ENCODE data around the gene SSTR3. TPM values are rescaled to one million over a fixed set of nuclear protein-coding genes. Genes with fewer than 3 reads are reported as not detected.
A peak's percentile ranks its signal among the peaks of the same experiment; 100 is the strongest.

The SSTR3 gene
- total and polyA plus RNA-seq, 2 of the 13 experiments (the other 11 are each of a cell fraction or from before 2014, with no cell fraction given), result 0.08 to 0.64 TPM

DNA sequence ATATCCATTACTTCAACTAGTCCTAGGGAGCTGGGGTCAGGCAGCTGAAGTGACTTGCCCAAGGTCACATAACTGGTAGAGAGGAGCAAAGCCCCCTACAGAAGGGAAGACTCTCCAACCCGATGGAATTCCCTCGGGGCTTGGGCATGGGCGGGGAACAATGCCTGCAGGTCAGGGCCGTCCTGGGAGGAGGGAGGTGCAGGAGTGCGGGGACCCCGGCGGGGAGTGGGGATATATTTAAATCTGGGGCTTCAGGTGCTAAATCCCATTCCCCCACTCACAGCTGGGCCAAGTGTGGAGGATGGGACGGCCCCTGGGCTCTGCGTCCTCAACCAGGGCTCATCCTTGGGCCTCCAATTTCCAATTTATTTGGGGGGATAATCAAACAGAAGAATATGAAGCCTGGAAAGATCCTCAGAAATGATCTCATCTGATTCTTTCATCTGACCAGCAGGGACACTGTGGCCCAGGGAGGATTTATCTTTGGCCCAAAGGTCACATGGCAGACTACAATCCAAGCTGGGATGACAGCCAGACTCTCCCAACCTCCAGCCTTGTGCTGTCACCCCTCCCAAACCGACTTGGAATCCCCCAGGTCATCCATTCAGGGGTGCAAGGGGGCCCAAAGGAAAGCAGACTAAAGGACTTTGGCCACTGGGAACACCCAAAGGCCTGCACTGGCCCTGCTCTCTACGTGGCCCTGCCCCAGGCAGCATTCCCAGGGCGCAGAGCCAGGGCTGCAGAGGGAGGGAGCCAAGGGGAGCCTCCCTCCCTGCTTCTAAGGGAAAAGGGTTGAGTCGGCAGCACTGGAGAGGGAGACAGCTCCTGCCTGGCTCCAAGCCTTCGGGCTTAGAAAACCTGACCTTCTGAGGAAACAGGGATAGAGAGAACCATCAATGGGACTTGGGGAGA lies 15.5 kb downstream of the SSTR3 start (continued):
- TF ChIP-seq, protein P1, sequence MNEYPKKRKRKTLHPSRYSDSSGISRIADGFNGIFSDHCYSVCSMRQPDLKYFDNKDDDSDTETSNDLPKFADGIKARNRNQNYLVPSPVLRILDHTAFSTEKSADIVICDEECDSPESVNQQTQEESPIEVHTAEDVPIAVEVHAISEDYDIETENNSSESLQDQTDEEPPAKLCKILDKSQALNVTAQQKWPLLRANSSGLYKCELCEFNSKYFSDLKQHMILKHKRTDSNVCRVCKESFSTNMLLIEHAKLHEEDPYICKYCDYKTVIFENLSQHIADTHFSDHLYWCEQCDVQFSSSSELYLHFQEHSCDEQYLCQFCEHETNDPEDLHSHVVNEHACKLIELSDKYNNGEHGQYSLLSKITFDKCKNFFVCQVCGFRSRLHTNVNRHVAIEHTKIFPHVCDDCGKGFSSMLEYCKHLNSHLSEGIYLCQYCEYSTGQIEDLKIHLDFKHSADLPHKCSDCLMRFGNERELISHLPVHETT (CRISPR knock-in tag; conservative IDR thresholded peaks at IDR 0.05), result no peak
- peak; percentile 38; the same call in 1 of the 2 replicates for TF ChIP-seq CREM (IDR thresholded peaks at IDR 0.05)
- TF ChIP-seq CREM (CRISPR knock-in tag; IDR thresholded peaks at IDR 0.05), result no peak
- TF ChIP-seq YEATS4 (CRISPR knock-in tag; IDR thresholded peaks at IDR 0.05; ENCODE audit: borderline replicate concordance), result peak; percentile 16; the same call in 1 of the 2 replicates
- TF ChIP-seq ZNF496 (CRISPR knock-in tag; IDR thresholded peaks at IDR 0.05; ENCODE audit: insufficient replicate concordance), result no peak
- TF ChIP-seq ZNF782 (CRISPR knock-in tag; IDR thresholded peaks at IDR 0.05; ENCODE audit: borderline replicate concordance), result no peak
- TF ChIP-seq, protein P2, sequence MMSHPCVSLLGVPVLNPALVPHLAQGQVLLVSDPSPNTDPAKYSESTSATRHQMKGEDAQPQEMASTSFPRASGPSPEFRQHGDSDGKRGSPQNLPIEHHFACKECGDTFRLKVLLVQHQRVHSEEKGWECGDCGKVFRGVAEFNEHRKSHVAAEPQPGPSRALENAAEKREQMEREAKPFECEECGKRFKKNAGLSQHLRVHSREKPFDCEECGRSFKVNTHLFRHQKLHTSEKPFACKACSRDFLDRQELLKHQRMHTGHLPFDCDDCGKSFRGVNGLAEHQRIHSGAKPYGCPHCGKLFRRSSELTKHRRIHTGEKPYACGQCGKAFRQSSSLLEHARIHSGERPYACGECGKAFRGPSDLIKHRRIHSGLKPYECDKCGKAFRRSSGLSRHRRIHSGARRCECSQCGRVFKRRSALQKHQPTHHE (CRISPR knock-in tag; IDR thresholded peaks at IDR 0.05; ENCODE audit: borderline replicate concordance), result no peak
- TF ChIP-seq, protein P3, sequence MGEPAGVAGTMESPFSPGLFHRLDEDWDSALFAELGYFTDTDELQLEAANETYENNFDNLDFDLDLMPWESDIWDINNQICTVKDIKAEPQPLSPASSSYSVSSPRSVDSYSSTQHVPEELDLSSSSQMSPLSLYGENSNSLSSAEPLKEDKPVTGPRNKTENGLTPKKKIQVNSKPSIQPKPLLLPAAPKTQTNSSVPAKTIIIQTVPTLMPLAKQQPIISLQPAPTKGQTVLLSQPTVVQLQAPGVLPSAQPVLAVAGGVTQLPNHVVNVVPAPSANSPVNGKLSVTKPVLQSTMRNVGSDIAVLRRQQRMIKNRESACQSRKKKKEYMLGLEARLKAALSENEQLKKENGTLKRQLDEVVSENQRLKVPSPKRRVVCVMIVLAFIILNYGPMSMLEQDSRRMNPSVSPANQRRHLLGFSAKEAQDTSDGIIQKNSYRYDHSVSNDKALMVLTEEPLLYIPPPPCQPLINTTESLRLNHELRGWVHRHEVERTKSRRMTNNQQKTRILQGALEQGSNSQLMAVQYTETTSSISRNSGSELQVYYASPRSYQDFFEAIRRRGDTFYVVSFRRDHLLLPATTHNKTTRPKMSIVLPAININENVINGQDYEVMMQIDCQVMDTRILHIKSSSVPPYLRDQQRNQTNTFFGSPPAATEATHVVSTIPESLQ (CRISPR knock-in tag; conservative IDR thresholded peaks at IDR 0.05), result no peak
- TF ChIP-seq, protein P4, sequence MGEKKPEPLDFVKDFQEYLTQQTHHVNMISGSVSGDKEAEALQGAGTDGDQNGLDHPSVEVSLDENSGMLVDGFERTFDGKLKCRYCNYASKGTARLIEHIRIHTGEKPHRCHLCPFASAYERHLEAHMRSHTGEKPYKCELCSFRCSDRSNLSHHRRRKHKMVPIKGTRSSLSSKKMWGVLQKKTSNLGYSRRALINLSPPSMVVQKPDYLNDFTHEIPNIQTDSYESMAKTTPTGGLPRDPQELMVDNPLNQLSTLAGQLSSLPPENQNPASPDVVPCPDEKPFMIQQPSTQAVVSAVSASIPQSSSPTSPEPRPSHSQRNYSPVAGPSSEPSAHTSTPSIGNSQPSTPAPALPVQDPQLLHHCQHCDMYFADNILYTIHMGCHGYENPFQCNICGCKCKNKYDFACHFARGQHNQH (CRISPR knock-in tag; IDR thresholded peaks at IDR 0.05), result no peak; the same call in 1 of the 2 replicates
- no peak for TF ChIP-seq NFE2L1 (CRISPR knock-in tag; IDR thresholded peaks at IDR 0.05; ENCODE audit: borderline replicate concordance)
- peak; percentile 89 for TF ChIP-seq ZBTB7B (CRISPR knock-in tag; IDR thresholded peaks at IDR 0.05)
- peak; percentile 93 for TF ChIP-seq PITX1 (CRISPR knock-in tag; IDR thresholded peaks at IDR 0.05)
- TF ChIP-seq ATRX (CRISPR knock-in tag; IDR thresholded peaks at IDR 0.05; ENCODE audit: borderline replicate concordance), result no peak
- TF ChIP-seq, protein P5, sequence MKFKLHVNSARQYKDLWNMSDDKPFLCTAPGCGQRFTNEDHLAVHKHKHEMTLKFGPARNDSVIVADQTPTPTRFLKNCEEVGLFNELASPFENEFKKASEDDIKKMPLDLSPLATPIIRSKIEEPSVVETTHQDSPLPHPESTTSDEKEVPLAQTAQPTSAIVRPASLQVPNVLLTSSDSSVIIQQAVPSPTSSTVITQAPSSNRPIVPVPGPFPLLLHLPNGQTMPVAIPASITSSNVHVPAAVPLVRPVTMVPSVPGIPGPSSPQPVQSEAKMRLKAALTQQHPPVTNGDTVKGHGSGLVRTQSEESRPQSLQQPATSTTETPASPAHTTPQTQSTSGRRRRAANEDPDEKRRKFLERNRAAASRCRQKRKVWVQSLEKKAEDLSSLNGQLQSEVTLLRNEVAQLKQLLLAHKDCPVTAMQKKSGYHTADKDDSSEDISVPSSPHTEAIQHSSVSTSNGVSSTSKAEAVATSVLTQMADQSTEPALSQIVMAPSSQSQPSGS (CRISPR knock-in tag; IDR thresholded peaks at IDR 0.05), result no peak
